Tibial nerve (tissue), 4 donors: ENCODE data around the gene RGS6.

ENCODE experiments used
- CTCF ChIP-seq, 5 experiments: fragments of 200-600 bp in 3 of 5; fragments of 450-650 bp in 2 of 5; sonication (generic) in 3 of 5; IDR thresholded peaks; one replicate each; pipeline ENCODE4 v1.5.1; 2016 to 2019; ENCODE audit warnings: antibody characterized with exemption in 5 of 5, mild to moderate bottlenecking in 3 of 5, moderate library complexity in 2 of 5
- EP300 ChIP-seq, 2 donors: sonication (generic); formaldehyde crosslinking; IDR thresholded peaks; one replicate each; pipeline ENCODE4 v1.6.1; 2017; ENCODE audit warnings: antibody characterized with exemption in 2 of 2, mild to moderate bottlenecking in 1 of 2
- POLR2A ChIP-seq, 2 donors: fragments of 450-650 bp; IDR thresholded peaks; one replicate each; pipeline ENCODE4 v1.6.1; 2017; ENCODE audit warnings: antibody characterized with exemption in 2 of 2, mild to moderate bottlenecking in 2 of 2, moderate library complexity in 2 of 2

GRCh38 chr14:72598306-72598705, 666.1 kb downstream of the RGS6 start:
- no peak for TF ChIP-seq CTCF (IDR thresholded peaks at IDR 0.05)
- TF ChIP-seq POLR2A (IDR thresholded peaks at IDR 0.05) = no peak
- no peak for TF ChIP-seq EP300 (IDR thresholded peaks at IDR 0.05)
